Adrenal gland (tissue), 12 donors: ENCODE results near the gene VWA3A. TPM values are rescaled to one million over a fixed set of nuclear protein-coding genes. Genes with fewer than 3 reads are reported as not detected.

Source experiments
- DNase-seq, 7 donors: peaks; one replicate each; pipeline ENCODE4 v3.0.0-alpha.2; 2019 to 2020
- H3K27ac ChIP-seq, 5 donors: fragments of 200-600 bp; sonication (generic) in 4 of 5; 1 replicate in 3 of 5; 2 replicates in 2 of 5; pipeline versions ENCODE4 v1.5.1 to v1.8.0; 2016 to 2020; ENCODE audit warnings: mild to moderate bottlenecking in 1 of 5
- H3K27me3 ChIP-seq: fragments of 200-600 bp; 2 replicates; pipeline ENCODE4 v1.8.0; 2021
- H3K36me3 ChIP-seq, 2 donors: fragments of 200-600 bp; replicated peaks in 1 of 2; 1 replicate in 1 of 2; 2 replicates in 1 of 2; pipeline versions ENCODE4 v1.5.1 to v1.8.0; 2018 to 2022
- H3K4me1 ChIP-seq, 2 donors: fragments of 200-600 bp; replicated peaks in 1 of 2; 1 replicate in 1 of 2; 2 replicates in 1 of 2; pipeline versions ENCODE4 v1.5.1 to v1.8.0; 2018 to 2021
- H3K4me3 ChIP-seq, 4 donors: fragments of 200-600 bp; sonication (generic) in 3 of 4; one replicate each; pipeline ENCODE4 v1.5.1; 2016 to 2018
- H3K9me3 ChIP-seq, 3 donors: fragments of 200-600 bp; sonication (generic) in 1 of 3; replicated peaks in 1 of 3; 1 replicate in 2 of 3; 2 replicates in 1 of 3; pipeline versions ENCODE4 v1.5.1 to v1.8.0; 2016 to 2021
- POLR2A ChIP-seq, 2 donors: fragments of 450-650 bp; IDR thresholded peaks; one replicate each; pipeline ENCODE4 v1.6.1; 2017; ENCODE audit warnings: antibody characterized with exemption in 2 of 2, mild to moderate bottlenecking in 2 of 2, moderate library complexity in 1 of 2
- WGBS, 4 donors: extraction: QIAGEN DNeasy Blood & Tissue Kit in 2 of 4; methylation state at CpG; one replicate each; pipeline versions ENCODE4 v1.1.5 to v1.1.7; 2013 to 2017; 5-methylcytosine and 5-hydroxymethylcytosine counted together
- intact Hi-C, 2 donors: fragments of 100-400 bp; cut with DNase I; formaldehyde crosslinking; loops; one replicate each; pipeline versions ENCODE4 v1.14.1 to v1.15.0; 2022 to 2023
- polyA plus RNA-seq, 3 donors: library from polyadenylated mRNA; stranded (reverse); fragments of 200-250 nt in 2 of 3; fragments of 350-450 nt in 1 of 3; fragmentation: Illumina TruSeq in 1 of 3; extraction: RNeasy Lipid Tissue Mini Kit (QIAGEN cat#74804) in 1 of 3; gene quantifications; one replicate each; pipeline ENCODE4 v1.2.3, GENCODE V29; 2013 to 2014
- total RNA-seq, 9 donors: library from RNA; depleted of rRNA in 4 of 9; stranded (reverse); fragments of >200 nt in 4 of 9; fragments of 120-200 nt in 1 of 9; fragmentation: NEBNext Ultra II Directional in 1 of 9; extraction: Animal tissue kit (Norgen Biotek cat#: 25700) in 1 of 9; gene quantifications; one replicate each; pipeline versions ENCODE4 v1.1.0 to v1.2.4, GENCODE V29; 2013 to 2023
- TF ChIP-seq, protein P1 (sequence below), 6 experiments: fragments of 450-650 bp in 4 of 6; fragments of 200-600 bp in 2 of 6; sonication (generic) in 1 of 6; IDR thresholded peaks; 1 replicate in 5 of 6; 2 replicates in 1 of 6; pipeline versions ENCODE4 v1.5.1 to v1.8.0; 2016 to 2021; ENCODE audit warnings: antibody characterized with exemption in 6 of 6, mild to moderate bottlenecking in 2 of 6, moderate library complexity in 1 of 6
- donor health status: healthy with polysubstance abuse.
- donor health status: Bipolar disorder and iron deficiency.
- donor health status: DM: yes; HTN: yes; CAD: no.
- donor health status: DM: no; HTN: no; CAD: no.
- donor health status: DM: no; HTN: no; CAD: no.
- donor health status: DM: yes; HTN: yes; CAD: no.

The VWA3A gene
- total and polyA plus RNA-seq, 12 donors: 0.17 to 0.72 (median 0.29) TPM; not detected in 6

GRCh38 chr16:22130528-22130927 lies 38.2 kb downstream of the VWA3A start:
- no peak overlapping the region for H3K4me3 ChIP-seq
- H3K27ac ChIP-seq: no peak overlapping the region
- no peaks in the 10 kb centered on the region for H3K36me3 ChIP-seq
- DNase-seq: no peak
- no peaks in the 10 kb centered on the region for H3K4me1 ChIP-seq
- H3K9me3 ChIP-seq: no peaks in the 10 kb centered on the region
- intact Hi-C loops: no loop called here
- no peaks in the 10 kb centered on the region for H3K27me3 ChIP-seq
- TF ChIP-seq, protein P1, sequence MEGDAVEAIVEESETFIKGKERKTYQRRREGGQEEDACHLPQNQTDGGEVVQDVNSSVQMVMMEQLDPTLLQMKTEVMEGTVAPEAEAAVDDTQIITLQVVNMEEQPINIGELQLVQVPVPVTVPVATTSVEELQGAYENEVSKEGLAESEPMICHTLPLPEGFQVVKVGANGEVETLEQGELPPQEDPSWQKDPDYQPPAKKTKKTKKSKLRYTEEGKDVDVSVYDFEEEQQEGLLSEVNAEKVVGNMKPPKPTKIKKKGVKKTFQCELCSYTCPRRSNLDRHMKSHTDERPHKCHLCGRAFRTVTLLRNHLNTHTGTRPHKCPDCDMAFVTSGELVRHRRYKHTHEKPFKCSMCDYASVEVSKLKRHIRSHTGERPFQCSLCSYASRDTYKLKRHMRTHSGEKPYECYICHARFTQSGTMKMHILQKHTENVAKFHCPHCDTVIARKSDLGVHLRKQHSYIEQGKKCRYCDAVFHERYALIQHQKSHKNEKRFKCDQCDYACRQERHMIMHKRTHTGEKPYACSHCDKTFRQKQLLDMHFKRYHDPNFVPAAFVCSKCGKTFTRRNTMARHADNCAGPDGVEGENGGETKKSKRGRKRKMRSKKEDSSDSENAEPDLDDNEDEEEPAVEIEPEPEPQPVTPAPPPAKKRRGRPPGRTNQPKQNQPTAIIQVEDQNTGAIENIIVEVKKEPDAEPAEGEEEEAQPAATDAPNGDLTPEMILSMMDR (IDR thresholded peaks at IDR 0.05): no peak
- no peak for TF ChIP-seq POLR2A (IDR thresholded peaks at IDR 0.05)

DNA sequence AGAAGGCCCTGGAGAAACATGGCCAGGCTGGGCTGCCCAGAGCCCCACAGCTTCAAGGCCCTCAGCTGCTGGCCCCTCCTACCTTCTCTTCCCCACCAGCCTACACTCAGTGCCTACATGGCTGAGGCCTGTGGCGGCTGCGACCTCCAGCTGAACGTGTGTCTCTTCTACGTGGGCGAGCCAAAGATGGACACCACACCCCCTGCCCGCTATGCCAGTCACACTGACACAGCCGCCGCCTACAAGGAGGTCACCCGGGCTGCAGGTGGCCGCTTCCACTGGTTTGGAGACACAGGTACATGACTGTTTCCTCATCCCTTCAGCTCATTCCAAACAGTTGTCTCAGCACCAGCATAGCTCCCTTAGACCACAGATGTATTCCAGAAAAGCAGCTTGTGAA lies 40.5 kb downstream of the VWA3A start:
- no peak for TF ChIP-seq POLR2A (IDR thresholded peaks at IDR 0.05)
- TF ChIP-seq, protein P1 (IDR thresholded peaks at IDR 0.05): no peak
- Histone ChIP-seq H3K4me1 (no peaks in the 10 kb centered on the region), H3K27ac (no peak overlapping the region), H3K9me3 (no peaks in the 10 kb centered on the region), H3K36me3 (no peaks in the 10 kb centered on the region), H3K27me3 (no peaks in the 10 kb centered on the region), H3K4me3 (no peak overlapping the region)
- intact Hi-C loops: no loop called here
- no peak for DNase-seq
- 85 to 92% (median 85%) methylated on average over 10 of the region's 10 CpGs for WGBS, 4 donors

- intact Hi-C loops: no loop called here
- 55 to 77% (median 68%) methylated on average over 4 to 8 of the region's 8 CpGs for WGBS, 4 donors
- TF ChIP-seq, protein P1 (IDR thresholded peaks at IDR 0.05): no peak
- TF ChIP-seq POLR2A (IDR thresholded peaks at IDR 0.05): no peak
- Histone ChIP-seq H3K9me3 (no peaks in the 10 kb centered on the region), H3K4me1 (no peaks in the 10 kb centered on the region), H3K27ac (no peak overlapping the region), H3K4me3 (no peak overlapping the region), H3K27me3 (no peaks in the 10 kb centered on the region), H3K36me3 (no peaks in the 10 kb centered on the region)
- no peak for DNase-seq
Observed at GRCh38 chr16:22138482-22138881, 46.1 kb downstream of the VWA3A start.

DNA sequence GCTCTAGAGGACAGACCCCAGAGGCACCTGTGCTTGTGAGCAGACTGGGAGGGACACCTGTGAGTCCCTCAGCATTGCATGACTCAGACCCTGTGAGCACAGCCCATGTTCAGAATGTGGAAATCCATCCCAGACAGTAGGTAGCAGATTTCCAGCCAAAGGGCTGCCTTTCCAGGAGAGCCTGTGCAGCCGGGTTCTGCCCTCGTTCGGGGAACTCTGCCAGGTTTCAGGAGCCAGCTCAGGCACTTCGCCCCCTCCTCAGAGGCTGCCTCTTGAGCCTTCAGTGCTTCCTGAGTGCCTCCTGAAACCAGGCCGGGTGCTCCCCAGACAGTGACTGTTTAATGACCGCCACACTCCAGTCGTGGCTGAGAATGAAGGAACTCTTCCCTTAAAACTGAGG lies 46.7 kb downstream of the VWA3A start:
- no peaks in the 10 kb centered on the region for H3K36me3 ChIP-seq
- intact Hi-C loops: no loop called here
- no peaks in the 10 kb centered on the region for H3K9me3 ChIP-seq
- no peaks in the 10 kb centered on the region for H3K27me3 ChIP-seq
- no peak for TF ChIP-seq POLR2A (IDR thresholded peaks at IDR 0.05)
- TF ChIP-seq, protein P1 (IDR thresholded peaks at IDR 0.05): no peak
- DNase-seq: no peak
- WGBS, 4 donors: 53 to 68% (median 61%) methylated on average over 2 to 7 of the region's 7 CpGs
- no peak overlapping the region for H3K27ac ChIP-seq
- H3K4me3 ChIP-seq: no peak overlapping the region
- H3K4me1 ChIP-seq: no peaks in the 10 kb centered on the region
